HepG2 (cell line): ENCODE results near the gene MYO19. TPM values are rescaled to one million over a fixed set of nuclear protein-coding genes. Genes with fewer than 3 reads are reported as not detected.
"Not testable (repeated sequence)": the region's sequence is repeated elsewhere in the genome, so short reads cannot be mapped to it uniquely, and the experiment has no call there.

Experiments
- ATAC-seq: fragments of 200-7000 bp; cut with Tn5 transposase; 3 replicates; pipeline ENCODE4 v1.9.1; 2020; ENCODE audit warnings: mild to moderate bottlenecking, moderate library complexity
- BruUV-seq: library from RNA; stranded (reverse); fragments of 400-500 nt; replicated peaks from 2 replicates; lab custom pipeline; 2021; lab: Mats Ljungman, UMichigan
- CTCF ChIA-PET: fragments of 300-600 bp; formaldehyde crosslinking; extraction: SDS; loops from one replicate; lab custom pipeline; 2021; ENCODE audit warnings: low total read pairs, inconsistent platforms, low intra/inter-chr PET ratio; lab: Yijun Ruan, JAX
- POLR2A ChIA-PET: fragments of 350-600 bp; sonication (Branson Sonifier 250); formaldehyde crosslinking; loops from one replicate; lab custom pipeline; 2020; ENCODE audit warnings: antibody characterized with exemption, inconsistent platforms; lab: Yijun Ruan, JAX
- DNase-seq: peaks from one replicate; pipeline ENCODE4 v3.0.0-alpha.2; 2015; ENCODE audit warnings: low spot score
- FAIRE-seq: peaks from 3 replicates; lab custom pipeline; 2011; peaks lifted over from hg19 to GRCh38; lab: Jason Lieb, UNC
- H2AFZ ChIP-seq: one replicate; pipeline ENCODE4 v1.6.1; 2011; ENCODE audit warnings: low read length, inconsistent platforms
- H3K27ac ChIP-seq: fragments of 300-600 bp; 3 replicates; pipeline ENCODE4 v1.8.0; 2011; ENCODE audit warnings: mixed run types, mild to moderate bottlenecking, mixed read lengths, low read length, inconsistent platforms; ENCODE audit not compliant: insufficient read depth; ENCODE audit errors: extremely low read length
- H3K27me3 ChIP-seq, 2 experiments: fragments of 200-600 bp in 1 of 2; 2 replicates in 1 of 2; 3 replicates in 1 of 2; pipeline versions ENCODE4 v1.6.0 to v1.8.0; 2011; ENCODE audit warnings: low read length in 2 of 2, mild to moderate bottlenecking in 2 of 2, moderate library complexity in 2 of 2, inconsistent platforms in 1 of 2; ENCODE audit not compliant: insufficient read depth in 2 of 2, control insufficient read depth in 1 of 2
- H3K36me3 ChIP-seq, 2 experiments: fragments of 200-600 bp in 1 of 2; replicated peaks in 1 of 2; 2 replicates in 1 of 2; 3 replicates in 1 of 2; pipeline versions ENCODE4 v1.5.1 to v1.8.0; 2011; ENCODE audit warnings: low read length in 2 of 2, inconsistent platforms in 1 of 2; ENCODE audit not compliant: insufficient read depth in 2 of 2, control insufficient read depth in 1 of 2
- H3K4me1 ChIP-seq: 2 replicates; pipeline ENCODE4 v1.5.1; 2012; ENCODE audit warnings: low read length, inconsistent platforms; ENCODE audit not compliant: insufficient read depth
- H3K4me2 ChIP-seq: 2 replicates; pipeline ENCODE4 v1.6.0; 2011; ENCODE audit warnings: low read depth, low read length, inconsistent platforms
- H3K4me3 ChIP-seq, 3 experiments: fragments of 200-600 bp in 1 of 3; sonication (generic), shearing (Covaris generic) in 1 of 3; replicated peaks in 1 of 3; 2 replicates each; pipeline ENCODE4 v1.5.1; 2011 to 2016; ENCODE audit warnings: low read length in 3 of 3, inconsistent platforms in 2 of 3, low read depth in 2 of 3, mild to moderate bottlenecking in 2 of 3, control low read depth in 1 of 3, mixed read lengths in 1 of 3; ENCODE audit not compliant: insufficient read depth in 1 of 3
- H3K79me2 ChIP-seq: one replicate; pipeline ENCODE4 v1.6.1; 2011; ENCODE audit warnings: low read length, inconsistent platforms; ENCODE audit not compliant: insufficient read depth
- H3K9ac ChIP-seq: 2 replicates; pipeline ENCODE4 v1.6.0; 2011; ENCODE audit warnings: mild to moderate bottlenecking, low read depth, low read length, inconsistent platforms; ENCODE audit not compliant: insufficient read depth
- H3K9me3 ChIP-seq: 2 replicates; pipeline ENCODE4 v1.5.1; 2012; ENCODE audit warnings: mild to moderate bottlenecking, low read length
- H4K20me1 ChIP-seq: 2 replicates; pipeline ENCODE4 v1.6.0; 2011; ENCODE audit warnings: inconsistent platforms, mild to moderate bottlenecking, low read length, moderate library complexity; ENCODE audit not compliant: insufficient read depth
- SIN3A ChIP-seq: IDR thresholded peaks from 2 replicates; pipeline ENCODE4 v1.6.1; 2011; ENCODE audit warnings: low read depth, mild to moderate bottlenecking, control low read depth, low read length, borderline replicate concordance
- ZKSCAN1 ChIP-seq: fragments of 150-350 bp; IDR thresholded peaks from 2 replicates; pipeline ENCODE4 v1.6.1; 2014; ENCODE audit warnings: low read length
- WGBS: methylation state at CpG from one replicate; pipeline ENCODE4 v1.1.6; 2017; ENCODE audit warnings: low lambda C conversion rate; 5-methylcytosine and 5-hydroxymethylcytosine counted together
- in situ Hi-C: cut with HindIII; loops from 2 replicates; pipeline ENCODE4 v1.10.0; 2017; ENCODE audit warnings: low pct_unique_long_range_greater_than_20kb; ENCODE audit not compliant: extremely low pct_ligation_motif_present
- intact Hi-C: fragments of 100-400 bp; cut with micrococcal nuclease; formaldehyde crosslinking; loops from one replicate; pipeline ENCODE4 v1.10.0; 2022; ENCODE audit not compliant: unreplicated experiment
- polyA plus RNA-seq, 8 experiments: library from polyadenylated mRNA; depleted of rRNA in 3 of 8; stranded (reverse) in 7 of 8; unstranded in 1 of 8; fragments of >200 nt; fragmentation: Illumina TruSeq in 4 of 8; extraction: Trizol in 4 of 8; gene quantifications; 2 replicates each; pipeline versions ENCODE4 v1.2.1 to v1.2.3, GENCODE V29; 2011 to 2016; ENCODE audit warnings: low read depth in 4 of 8, missing spikeins in 1 of 8, mixed read lengths in 1 of 8; ENCODE audit not compliant: insufficient read depth in 1 of 8
- total RNA-seq, 5 experiments: library from RNA; depleted of rRNA; stranded (reverse); fragments of >200 nt; fragmentation: Illumina TruSeq; extraction: Trizol; gene quantifications; 2 replicates each; pipeline ENCODE4 v1.2.3, GENCODE V29; 2016; ENCODE audit warnings: low read depth in 1 of 5

MYO19 gene
- total and polyA plus RNA-seq, 2 of the 13 experiments (the other 11 are each of a cell fraction or from before 2014, with no cell fraction given), result 75.7 to 82.3 TPM

GRCh38 chr17:36485027-36485426 is 49.6 kb downstream of the MYO19 start:
- Histone ChIP-seq H3K79me2 (peaks cover 29% of the 10 kb centered on the region), H3K27me3 (peaks cover 0 to 13% of the 10 kb centered on the region in 2 experiments; a peak in 3 of 5 replicates), H3K36me3 (peaks cover 0 to 3% of the 10 kb centered on the region in 2 experiments; a peak in 2 of 5 replicates)
- FAIRE-seq, result no peak
- TF ChIP-seq SIN3A (no peak), ZKSCAN1 (no peak)
- TF ChIP-seq, all 625 proteins: peak for 0
- no peak overlapping the region for H3K9ac ChIP-seq
- in situ Hi-C loops (loop anchor here (25.0 kb wide), 1 partner anchor 523 kb away; no protein-coding TSS in a partner anchor), intact Hi-C loops (loop anchor here (5.0 kb wide), 1 partner anchor 57 kb away; the partner anchor contains the start of gene GGNBP2)
- ChIA-PET CTCF (no interaction called here), POLR2A (no interaction called here)
- H3K4me1 ChIP-seq, result peaks cover 41% of the 10 kb centered on the region
- ATAC-seq (no peak), DNase-seq (no peak)
- H3K4me2 ChIP-seq, result no peak overlapping the region
- no peaks in the 10 kb centered on the region for H3K9me3 ChIP-seq
- BruUV-seq, result no TSS peak
- H2AFZ ChIP-seq, result no peak overlapping the region
- no peaks in the 10 kb centered on the region for H4K20me1 ChIP-seq
- 79% methylated on average over 6 of the region's 8 CpGs for WGBS
- H3K27ac ChIP-seq, result no peak overlapping the region
- H3K4me3 ChIP-seq, result no peak overlapping the region

GRCh38 chr17:36484021-36484420 is 50.6 kb downstream of the MYO19 start:
- H3K9me3 ChIP-seq, H3K27ac ChIP-seq, DNase-seq, H3K4me3 ChIP-seq, H2AFZ ChIP-seq, POLR2A ChIA-PET, H3K36me3 ChIP-seq, FAIRE-seq, H3K9ac ChIP-seq, intact Hi-C loops, ATAC-seq, BruUV-seq, H4K20me1 ChIP-seq, H3K4me2 ChIP-seq: not testable (repeated sequence)
- H3K79me2 ChIP-seq, result peaks cover 19% of the 10 kb centered on the region
- WGBS, result 77% methylated on average over 7 of the region's 7 CpGs
- H3K4me1 ChIP-seq, result peaks cover 39% of the 10 kb centered on the region
- H3K27me3 ChIP-seq, result peaks cover 0 to 21% of the 10 kb centered on the region in 2 experiments; a peak in 3 of 5 replicates
- CTCF ChIA-PET, result interaction anchor here (0.9 kb wide), 1 partner anchor 537 kb away, joined by 3 read pairs; no protein-coding TSS in a partner anchor
- in situ Hi-C loops, result loop anchor here (25.0 kb wide), 1 partner anchor 522 kb away; no protein-coding TSS in a partner anchor
